Esophagus muscularis mucosa (tissue), 4 donors: ENCODE results near the gene RARG.
"Not testable (repeated sequence)": the region's sequence is repeated elsewhere in the genome, so short reads cannot be mapped to it uniquely, and the experiment has no call there.

Source experiments
- EP300 ChIP-seq: sonication (generic); formaldehyde crosslinking; IDR thresholded peaks from one replicate; pipeline ENCODE4 v1.6.1; 2017; ENCODE audit warnings: antibody characterized with exemption
- POLR2A ChIP-seq: fragments of 450-650 bp; IDR thresholded peaks from one replicate; pipeline ENCODE4 v1.6.1; 2017; ENCODE audit warnings: antibody characterized with exemption, moderate library complexity, mild to moderate bottlenecking, low read depth
- TF ChIP-seq, protein P1 (sequence below), 3 experiments: fragments of 200-600 bp in 2 of 3; fragments of 450-650 bp in 1 of 3; sonication (generic) in 2 of 3; IDR thresholded peaks; one replicate each; pipeline ENCODE4 v1.5.1; 2017 to 2019; ENCODE audit warnings: antibody characterized with exemption in 3 of 3, mild to moderate bottlenecking in 2 of 3, moderate library complexity in 1 of 3

DNA sequence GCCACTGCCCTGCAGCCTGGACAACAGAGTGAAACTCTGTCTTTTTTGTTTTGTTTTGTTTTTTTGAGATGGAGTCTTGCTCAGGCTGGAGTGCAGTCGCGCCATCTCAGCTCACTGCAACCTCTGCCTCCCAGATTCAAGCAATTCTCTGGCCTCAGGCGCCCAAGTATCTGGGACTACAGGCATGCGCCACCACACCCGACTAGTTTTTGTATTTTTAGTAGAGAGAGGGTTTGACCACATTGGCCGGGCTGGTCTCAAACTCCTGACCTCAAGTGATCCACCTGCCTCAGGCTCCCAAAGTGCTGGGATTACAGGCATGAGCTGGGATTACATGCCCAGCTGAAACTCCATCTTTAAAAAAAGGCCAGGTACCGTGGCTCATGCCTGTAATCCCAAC lies 29.7 kb downstream of the RARG start:
- not testable (repeated sequence) for TF ChIP-seq POLR2A, EP300
- TF ChIP-seq, protein P1, sequence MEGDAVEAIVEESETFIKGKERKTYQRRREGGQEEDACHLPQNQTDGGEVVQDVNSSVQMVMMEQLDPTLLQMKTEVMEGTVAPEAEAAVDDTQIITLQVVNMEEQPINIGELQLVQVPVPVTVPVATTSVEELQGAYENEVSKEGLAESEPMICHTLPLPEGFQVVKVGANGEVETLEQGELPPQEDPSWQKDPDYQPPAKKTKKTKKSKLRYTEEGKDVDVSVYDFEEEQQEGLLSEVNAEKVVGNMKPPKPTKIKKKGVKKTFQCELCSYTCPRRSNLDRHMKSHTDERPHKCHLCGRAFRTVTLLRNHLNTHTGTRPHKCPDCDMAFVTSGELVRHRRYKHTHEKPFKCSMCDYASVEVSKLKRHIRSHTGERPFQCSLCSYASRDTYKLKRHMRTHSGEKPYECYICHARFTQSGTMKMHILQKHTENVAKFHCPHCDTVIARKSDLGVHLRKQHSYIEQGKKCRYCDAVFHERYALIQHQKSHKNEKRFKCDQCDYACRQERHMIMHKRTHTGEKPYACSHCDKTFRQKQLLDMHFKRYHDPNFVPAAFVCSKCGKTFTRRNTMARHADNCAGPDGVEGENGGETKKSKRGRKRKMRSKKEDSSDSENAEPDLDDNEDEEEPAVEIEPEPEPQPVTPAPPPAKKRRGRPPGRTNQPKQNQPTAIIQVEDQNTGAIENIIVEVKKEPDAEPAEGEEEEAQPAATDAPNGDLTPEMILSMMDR (IDR thresholded peaks at IDR 0.05): not testable (repeated sequence)
